Body of pancreas (tissue), 4 donors: ENCODE results near the gene GLI2.

ENCODE experiments used
- CTCF ChIP-seq, 7 experiments: fragments of 450-650 bp in 4 of 7; fragments of 200-600 bp in 3 of 7; sonication (generic) in 3 of 7; IDR thresholded peaks; one replicate each; pipeline ENCODE4 v1.5.1; 2016 to 2019; ENCODE audit warnings: antibody characterized with exemption in 7 of 7
- POLR2A ChIP-seq, 3 donors: fragments of 450-650 bp; IDR thresholded peaks; one replicate each; pipeline ENCODE4 v1.6.1; 2016; ENCODE audit warnings: antibody characterized with exemption in 3 of 3, mild to moderate bottlenecking in 2 of 3

GRCh38 chr2:120777787-120778186, 42.1 kb downstream of the GLI2 start:
- TF ChIP-seq POLR2A (IDR thresholded peaks at IDR 0.05) (no peak), CTCF (IDR thresholded peaks at IDR 0.05) (no peak)
